HL-60/S4 treated with phorbol 12-myristate 13-acetate at 8.2 ng/mL for 4 days and 3 days (cell line): ENCODE results near the gene DAG1.

Experiments
- in situ Hi-C: fragments of 300-500 bp; cut with MboI; formaldehyde crosslinking; loops from 2 replicates; pipeline ENCODE4 v1.15.0; 2022; ENCODE audit warnings: low sequenced_read_pairs

Gene DAG1

GRCh38 chr3:49512781-49513355 is 42.8 kb downstream of the DAG1 start:
- in situ Hi-C loops, result no loop called here

GRCh38 chr3:49513494-49514124 is 43.5 kb downstream of the DAG1 start:
- in situ Hi-C loops, result no loop called here

- in situ Hi-C loops, result no loop called here
These were observed 47.9 kb downstream of the DAG1 start for GRCh38 chr3:49518016-49518415.

GRCh38 chr3:49518441-49518840 is 48.4 kb downstream of the DAG1 start:
- in situ Hi-C loops, result no loop called here

- in situ Hi-C loops, result no loop called here
These were observed 49.2 kb downstream of the DAG1 start for GRCh38 chr3:49519296-49519695.

- in situ Hi-C loops, result no loop called here
These were observed 49.9 kb downstream of the DAG1 start for GRCh38 chr3:49519916-49520385.

- in situ Hi-C loops, result no loop called here
These were observed 54.0 kb downstream of the DAG1 start for GRCh38 chr3:49523756-49524747.

GRCh38 chr3:49529567-49529966 is 59.5 kb downstream of the DAG1 start:
- in situ Hi-C loops, result no loop called here

GRCh38 chr3:49530231-49530630 is 60.2 kb downstream of the DAG1 start:
- in situ Hi-C loops, result no loop called here

GRCh38 chr3:49530701-49531100 is 60.6 kb downstream of the DAG1 start:
- in situ Hi-C loops, result no loop called here

GRCh38 chr3:49531218-49531617 is 61.2 kb downstream of the DAG1 start:
- in situ Hi-C loops, result no loop called here

GRCh38 chr3:49531715-49532114 is 61.6 kb downstream of the DAG1 start:
- in situ Hi-C loops, result no loop called here

GRCh38 chr3:49533031-49533430 is 63.0 kb downstream of the DAG1 start:
- in situ Hi-C loops, result no loop called here

GRCh38 chr3:49533786-49534519 is 63.9 kb downstream of the DAG1 start:
- in situ Hi-C loops, result no loop called here

- in situ Hi-C loops, result no loop called here
These were observed 64.7 kb downstream of the DAG1 start for GRCh38 chr3:49534581-49535441.

GRCh38 chr3:49535971-49536874 is 66.2 kb downstream of the DAG1 start:
- in situ Hi-C loops, result no loop called here

GRCh38 chr3:49536875-49537533 is 66.9 kb downstream of the DAG1 start:
- in situ Hi-C loops, result no loop called here
